Panc1 (cell line): ENCODE data around the gene SLC25A42. TPM values are rescaled to one million over a fixed set of nuclear protein-coding genes. Genes with fewer than 3 reads are reported as not detected.

Experiments
- ATAC-seq: fragments of 200-7000 bp; cut with Tn5 transposase; 2 replicates; pipeline ENCODE4 v1.9.1; 2020; ENCODE audit warnings: mild to moderate bottlenecking, moderate library complexity
- BruUV-seq: library from RNA; stranded (reverse); fragments of 400-500 nt; replicated peaks from 2 replicates; lab custom pipeline; 2021; lab: Mats Ljungman, UMichigan
- CTCF ChIA-PET: fragments of 300-600 bp; sonication (Branson Sonifier 250); formaldehyde crosslinking; loops from one replicate; lab custom pipeline; 2022; ENCODE audit warnings: antibody characterized with exemption; lab: Charles Lee
- POLR2A ChIA-PET: fragments of 300-600 bp; sonication (Branson Sonifier 250); formaldehyde crosslinking; loops from one replicate; lab custom pipeline; 2022; ENCODE audit warnings: antibody characterized with exemption; lab: Charles Lee
- DNase-seq: peaks from one replicate; pipeline ENCODE4 v3.0.0-alpha.2; 2010; ENCODE audit warnings: low read depth, low spot score
- H3K27ac ChIP-seq: 2 replicates; pipeline ENCODE4 v1.5.1; 2011; ENCODE audit warnings: mild to moderate bottlenecking, low read length, inconsistent platforms
- H3K27me3 ChIP-seq: fragments of 200-500 bp; sonication (Bioruptor generic); 2 replicates; pipeline ENCODE4 v1.6.0; 2014; ENCODE audit warnings: low read length, inconsistent platforms; ENCODE audit not compliant: control insufficient read depth, insufficient read depth
- H3K36me3 ChIP-seq: fragments of 200-500 bp; sonication (Bioruptor generic); 2 replicates; pipeline ENCODE4 v1.5.1; 2014; ENCODE audit warnings: inconsistent platforms, mild to moderate bottlenecking, low read length, moderate library complexity; ENCODE audit not compliant: control insufficient read depth, insufficient read depth
- H3K4me1 ChIP-seq: 2 replicates; pipeline ENCODE4 v1.5.1; 2011; ENCODE audit warnings: inconsistent platforms, mild to moderate bottlenecking, low read length, moderate library complexity; ENCODE audit not compliant: control insufficient read depth, insufficient read depth
- H3K4me3 ChIP-seq, 2 experiments: 2 replicates each; pipeline ENCODE4 v1.5.1; 2011 to 2012; ENCODE audit warnings: low read depth in 2 of 2, low read length in 2 of 2, mild to moderate bottlenecking in 2 of 2, inconsistent platforms in 1 of 2, moderate library complexity in 1 of 2
- H3K9me3 ChIP-seq: fragments of 200-500 bp; sonication (Bioruptor generic); 2 replicates; pipeline ENCODE4 v1.5.1; 2014; ENCODE audit warnings: low read depth, mild to moderate bottlenecking, inconsistent platforms, low read length, moderate library complexity; ENCODE audit not compliant: control insufficient read depth, insufficient read depth
- CTCF ChIP-seq: fragments of 450-650 bp; IDR thresholded peaks from 2 replicates; pipeline ENCODE4 v1.5.1; 2017; ENCODE audit warnings: mild to moderate bottlenecking
- POLR2AphosphoS5 ChIP-seq: IDR thresholded peaks from 2 replicates; pipeline ENCODE4 v1.6.1; 2012; ENCODE audit warnings: mild to moderate bottlenecking, low read depth, low read length, moderate library complexity
- REST ChIP-seq, 2 experiments: IDR thresholded peaks; 2 replicates each; pipeline ENCODE4 v1.6.1; 2011 to 2012; ENCODE audit warnings: low read depth in 2 of 2, control low read depth in 1 of 2, low read length in 1 of 2, mild to moderate bottlenecking in 1 of 2, moderate library complexity in 1 of 2; ENCODE audit not compliant: insufficient read depth in 1 of 2
- SIN3A ChIP-seq: IDR thresholded peaks from 2 replicates; pipeline ENCODE4 v1.6.1; 2012; ENCODE audit warnings: low read depth, mild to moderate bottlenecking, low read length, moderate library complexity, borderline replicate concordance; ENCODE audit not compliant: insufficient read depth
- TCF7L2 ChIP-seq: IDR thresholded peaks from 2 replicates; pipeline ENCODE4 v1.6.1; 2011; ENCODE audit warnings: mild to moderate bottlenecking, low read depth, low read length, inconsistent platforms
- in situ Hi-C: cut with HindIII; loops from 2 replicates; pipeline ENCODE4 v1.10.0; 2016; ENCODE audit warnings: low sequenced_read_pairs, low pct_unique_long_range_greater_than_20kb
- intact Hi-C: fragments of 100-400 bp; cut with micrococcal nuclease; formaldehyde crosslinking; loops from one replicate; pipeline ENCODE4 v1.10.0; 2022; ENCODE audit not compliant: unreplicated experiment
- total RNA-seq: library from RNA; stranded (reverse); gene quantifications from one replicate; pipeline ENCODE4 v1.2.1, GENCODE V29; 2021; ENCODE audit not compliant: unreplicated experiment

SLC25A42 gene
- total RNA-seq, 1 experiment from 2014 or later, result 2.6 TPM

GRCh38 chr19:19043481-19043880 is 20.3 kb upstream of the SLC25A42 start:
- BruUV-seq, result no TSS peak
- H3K4me3 ChIP-seq, result no peak overlapping the region
- ChIA-PET POLR2A (no interaction called here), CTCF (no interaction called here)
- in situ Hi-C loops (no loop called here), intact Hi-C loops (no loop called here)
- no peak for ATAC-seq
- no peak overlapping the region for H3K27ac ChIP-seq
- no peak for DNase-seq
- no peaks in the 10 kb centered on the region; the same call in 1 of the 2 replicates for H3K4me1 ChIP-seq
- H3K36me3 ChIP-seq, result no peaks in the 10 kb centered on the region
- TF ChIP-seq REST (IDR thresholded peaks at IDR 0.05; ENCODE audit: insufficient read depth in 1 of 2, low read depth in 2 of 2, low read length in 1 of 2) (no peak), SIN3A (no peak), POLR2AphosphoS5 (no peak), CTCF (no peak), TCF7L2 (no peak)
- no peaks in the 10 kb centered on the region for H3K27me3 ChIP-seq
- H3K9me3 ChIP-seq, result no peaks in the 10 kb centered on the region

- BruUV-seq, result no TSS peak
- ATAC-seq (no peak), DNase-seq (no peak)
- Histone ChIP-seq H3K36me3 (no peaks in the 10 kb centered on the region), H3K27me3 (no peaks in the 10 kb centered on the region), H3K9me3 (no peaks in the 10 kb centered on the region), H3K4me3 (no peak overlapping the region), H3K4me1 (no peaks in the 10 kb centered on the region; the same call in 1 of the 2 replicates), H3K27ac (no peak overlapping the region)
- in situ Hi-C loops (no loop called here), intact Hi-C loops (no loop called here)
- CTCF ChIA-PET, result no interaction called here
- no peak for TF ChIP-seq REST (IDR thresholded peaks at IDR 0.05; ENCODE audit: insufficient read depth in 1 of 2, low read depth in 2 of 2, low read length in 1 of 2)
- no peak for TF ChIP-seq POLR2AphosphoS5
- TF ChIP-seq SIN3A, result no peak
- TF ChIP-seq TCF7L2, result no peak
- TF ChIP-seq CTCF, result no peak
- POLR2A ChIA-PET, result no interaction called here
These were observed 19.9 kb upstream of the SLC25A42 start for GRCh38 chr19:19043881-19044280.
